Measurements from ENCODE around the gene SHISA2.
"Not testable (repeated sequence)": the region's sequence is repeated elsewhere in the genome, so short reads cannot be mapped to it uniquely, and the experiment has no call there.

SHISA2 gene

DNA sequence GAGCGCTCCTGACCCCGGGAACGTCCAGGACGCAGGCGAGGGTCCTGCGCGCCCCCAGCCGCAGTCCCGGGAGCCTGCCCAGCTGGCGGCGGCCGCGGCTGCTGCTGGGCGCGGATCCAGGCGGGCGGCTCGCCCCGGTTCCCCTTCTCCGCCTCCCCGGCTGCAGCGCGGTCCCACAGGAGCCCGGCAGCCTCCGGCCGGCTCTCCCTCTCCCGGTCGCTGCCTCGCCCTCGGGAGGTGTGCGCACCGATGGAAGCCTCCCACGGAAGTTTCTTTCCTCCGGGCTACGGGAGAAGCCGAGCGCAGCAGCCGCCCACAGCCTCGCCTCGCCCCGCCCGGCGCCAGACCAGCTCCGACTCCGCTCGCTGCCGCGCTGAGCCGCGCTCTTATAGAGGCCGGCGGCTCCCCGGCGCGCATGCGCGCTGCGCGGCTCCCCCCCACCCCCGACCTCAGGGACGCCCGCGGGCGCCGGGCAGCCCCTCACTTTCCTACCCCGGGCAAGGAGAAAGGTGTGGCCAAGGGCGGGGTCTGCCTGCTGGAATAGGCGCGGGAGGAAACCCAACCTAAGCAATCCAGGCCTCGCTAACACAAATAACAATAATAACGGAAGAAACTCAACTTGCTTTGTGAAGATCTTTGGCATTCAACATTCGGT, at the start of gene SHISA2:
TSS of gene SHISA2 (minus strand) at position 360 of the 655 bp plus-strand sequence. CDS start 1,041 bp downstream, outside the sequence.
- peak; percentile 80 for DNase-seq

DNA sequence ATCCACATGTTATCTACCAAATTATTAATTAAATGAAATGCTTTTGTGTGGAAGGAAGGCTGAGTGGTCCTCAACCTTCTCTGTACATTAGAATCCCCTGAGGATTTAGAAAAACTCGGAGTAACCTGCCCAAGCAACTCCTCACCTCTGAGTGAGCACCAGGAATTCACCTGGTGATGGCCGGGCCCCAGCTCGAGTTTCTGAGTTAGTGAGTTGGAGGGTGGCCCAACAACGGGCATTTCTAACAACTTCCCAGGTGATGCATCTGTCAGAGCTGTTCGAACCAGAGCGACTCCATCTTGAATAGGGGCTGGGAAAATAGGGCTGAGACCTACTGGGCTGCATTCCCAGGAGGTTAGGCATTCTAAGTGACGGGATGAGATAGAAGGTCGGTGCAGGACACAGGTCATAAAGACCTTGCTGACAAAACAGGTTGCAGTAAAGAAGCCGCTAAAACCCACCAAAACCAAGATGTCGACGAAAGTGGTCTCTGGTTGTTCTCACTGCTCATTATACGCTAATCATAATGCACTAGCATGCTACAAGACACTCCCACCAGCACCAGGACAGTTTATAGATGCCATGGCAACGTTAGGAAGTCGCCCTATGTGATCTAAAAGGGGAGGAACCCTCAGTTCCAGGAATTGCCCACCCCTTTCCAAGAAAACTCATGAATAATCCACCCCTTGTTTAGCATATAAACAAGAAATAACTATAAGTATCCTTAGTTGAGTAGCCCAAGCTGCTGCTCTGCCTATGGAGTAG, 44.2 kb upstream of the SHISA2 start:
- DNase-seq = no peak

DNA sequence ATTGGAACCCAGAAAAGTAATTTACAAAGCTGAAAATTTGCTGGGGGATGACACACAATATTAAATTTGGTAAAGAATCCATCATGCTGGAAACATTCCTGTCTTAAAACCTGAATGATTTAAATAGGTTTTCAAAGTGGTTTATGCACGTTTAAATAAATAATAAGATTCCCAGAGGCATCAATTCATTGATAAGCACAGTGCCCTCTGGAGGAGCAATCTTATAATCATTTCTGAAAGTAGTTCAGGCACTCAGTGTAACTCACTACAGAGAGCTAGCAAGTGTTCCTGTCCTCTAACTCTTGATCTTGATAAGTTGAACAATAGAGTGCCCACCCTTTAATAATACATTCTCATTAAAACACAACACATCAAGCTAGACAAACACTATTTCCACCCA, 43.5 kb upstream of the SHISA2 start:
- no peak for DNase-seq

DNA sequence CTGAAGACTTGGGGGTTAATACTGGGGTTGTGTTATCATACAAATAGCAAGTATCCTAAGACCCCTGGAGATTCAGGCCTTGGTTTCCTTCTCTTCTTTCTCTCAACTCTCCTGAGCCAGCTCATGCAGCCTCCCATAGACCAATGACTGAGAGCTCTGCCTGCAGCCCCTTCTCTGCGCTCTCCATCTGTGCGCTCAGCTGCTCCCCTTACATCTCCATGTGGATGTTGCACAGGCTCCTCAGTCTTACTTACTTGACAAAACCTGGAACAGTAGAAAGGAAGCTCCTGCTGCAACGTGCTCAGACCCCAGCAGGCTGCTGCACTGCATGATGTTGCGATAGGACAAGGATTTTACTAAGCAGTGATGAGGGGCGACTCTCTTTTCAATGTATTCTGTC, 25.0 kb upstream of the SHISA2 start:
- not testable (repeated sequence) for DNase-seq

DNA sequence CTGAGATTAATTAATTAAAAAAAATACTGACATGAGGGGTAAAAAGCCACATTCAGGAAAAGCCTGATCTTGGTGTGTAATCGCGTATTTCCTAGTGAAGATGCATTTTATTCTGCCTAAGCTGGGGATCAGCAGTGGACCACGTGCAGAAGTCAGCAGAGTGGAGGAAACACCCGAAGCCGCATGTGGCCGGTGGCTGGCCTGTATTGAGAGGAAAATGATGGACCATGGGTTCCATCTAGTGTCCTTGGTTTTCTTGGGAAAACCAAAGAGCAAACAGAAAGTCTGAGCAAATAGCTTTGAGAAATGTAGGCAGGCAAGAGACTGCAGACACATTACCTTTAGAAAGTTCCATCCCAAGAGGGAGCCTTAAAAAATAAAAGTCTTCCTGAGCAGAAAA, 23.7 kb upstream of the SHISA2 start:
- DNase-seq = no peak

DNA sequence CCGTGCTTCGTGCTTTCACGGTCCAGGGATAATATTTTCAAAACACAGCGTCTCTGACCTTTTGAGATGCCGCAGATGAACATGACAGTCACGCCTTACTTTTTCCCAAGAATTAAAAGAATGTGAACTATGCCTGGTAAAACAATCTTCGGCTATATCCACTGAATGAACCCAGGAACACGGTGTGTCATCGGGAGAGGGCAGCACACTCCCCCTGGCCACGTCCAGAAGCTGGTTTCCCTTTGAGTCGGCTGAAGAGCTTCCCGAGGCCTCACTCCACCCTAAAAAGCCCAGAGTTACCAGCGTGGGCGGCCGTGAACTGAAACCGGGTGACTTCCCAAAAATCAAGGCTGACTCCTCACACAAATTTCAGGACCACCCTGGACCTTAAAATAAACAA, 22.9 kb upstream of the SHISA2 start:
- DNase-seq = no peak

DNA sequence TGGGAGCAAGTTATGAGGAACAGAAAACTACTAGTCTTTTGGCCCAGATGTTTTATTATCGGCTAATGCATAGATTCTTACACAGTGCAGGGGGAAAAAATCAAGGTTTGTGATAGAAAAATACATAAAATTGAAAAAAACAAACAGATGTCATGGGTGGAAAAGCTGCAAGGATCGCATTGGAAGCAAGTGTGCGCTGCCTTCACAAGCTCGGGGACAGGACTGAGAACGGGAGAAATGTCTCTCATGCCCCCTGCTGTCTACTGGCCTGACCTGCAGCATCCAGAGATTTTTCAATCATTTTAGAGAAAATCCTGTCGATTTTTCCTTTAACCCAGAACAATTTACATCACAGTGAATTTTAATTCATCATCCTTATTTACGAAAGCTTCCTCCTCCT, 20.5 kb upstream of the SHISA2 start:
- not testable (repeated sequence) for DNase-seq

DNA sequence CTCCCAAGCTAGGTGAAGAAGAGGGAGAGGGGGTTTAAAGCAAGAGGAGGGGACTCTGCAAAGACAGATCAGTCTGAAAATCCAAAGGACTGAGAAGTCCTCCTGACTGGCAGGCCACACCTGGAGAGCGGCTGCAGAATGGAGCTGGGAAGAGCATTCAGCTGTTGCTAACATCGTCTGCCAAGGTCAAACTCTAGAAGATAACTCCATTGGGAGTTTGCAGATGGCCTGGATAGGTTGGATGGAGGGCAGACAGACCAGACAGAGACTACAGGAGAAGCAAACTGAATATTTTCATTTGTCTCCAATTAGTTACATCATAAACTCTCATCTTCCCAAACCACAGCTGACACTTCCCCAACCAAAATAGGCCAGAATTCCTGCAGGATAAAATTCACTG, 19.9 kb upstream of the SHISA2 start:
- no peak for DNase-seq

DNA sequence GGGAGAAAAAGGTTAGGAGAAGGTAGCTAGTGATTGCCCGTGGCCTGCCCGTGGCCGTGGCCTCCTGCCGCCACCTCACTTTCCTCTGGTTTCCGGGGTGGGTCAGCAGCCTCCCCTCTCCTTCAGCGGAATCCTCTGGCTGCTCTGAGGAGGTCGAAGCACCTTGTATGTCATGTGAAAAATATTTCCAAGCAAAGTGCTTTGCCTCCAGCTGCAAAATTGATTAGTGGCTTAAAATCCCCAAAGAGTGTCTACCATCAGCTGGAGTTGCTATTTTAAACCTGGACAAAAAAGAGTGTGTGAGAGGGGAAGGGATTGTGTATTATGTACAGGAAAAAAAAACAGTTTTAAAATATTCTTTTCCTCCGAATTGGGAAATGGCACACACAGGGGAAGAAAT, 17.8 kb upstream of the SHISA2 start:
- DNase-seq = not testable (repeated sequence)

DNA sequence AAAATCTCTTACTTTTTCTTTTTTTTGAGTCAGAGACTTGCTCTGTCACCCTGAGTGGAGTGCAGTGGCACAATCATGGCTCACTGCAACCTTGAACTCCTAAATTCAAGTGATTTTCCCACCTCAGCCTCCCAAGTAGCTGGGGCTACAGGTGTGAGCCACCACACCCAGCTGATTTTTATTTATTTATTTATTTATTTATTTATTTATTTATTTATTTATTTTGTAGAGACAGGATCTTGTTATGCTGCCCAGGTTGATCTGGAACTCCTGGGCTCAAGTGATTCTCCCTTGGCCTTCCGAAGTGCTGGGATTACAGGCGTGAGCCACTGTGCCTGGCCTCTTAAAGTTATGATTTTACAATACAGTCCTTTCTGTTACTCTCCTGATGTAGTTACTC, 16.6 kb upstream of the SHISA2 start:
- not testable (repeated sequence) for DNase-seq

DNA sequence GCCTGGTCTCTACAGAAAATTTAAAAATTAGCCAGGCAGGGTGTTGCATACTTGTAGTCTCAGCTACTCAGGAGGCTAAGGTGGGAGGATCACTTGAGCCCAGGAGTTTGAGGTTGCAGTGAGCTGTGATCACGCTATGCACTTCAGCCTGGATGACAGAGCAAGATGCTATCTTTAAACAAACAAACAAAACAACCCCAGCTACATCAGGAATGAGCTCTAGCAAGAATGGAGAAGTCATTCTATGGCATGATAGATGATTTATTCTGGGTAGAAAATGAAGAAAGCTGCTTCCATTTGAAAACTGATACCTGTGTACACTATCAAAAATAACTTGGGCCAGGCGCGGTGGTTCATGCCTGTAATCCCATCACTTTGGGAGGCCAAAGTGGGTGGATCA, 15.8 kb upstream of the SHISA2 start:
- no peak for DNase-seq

DNA sequence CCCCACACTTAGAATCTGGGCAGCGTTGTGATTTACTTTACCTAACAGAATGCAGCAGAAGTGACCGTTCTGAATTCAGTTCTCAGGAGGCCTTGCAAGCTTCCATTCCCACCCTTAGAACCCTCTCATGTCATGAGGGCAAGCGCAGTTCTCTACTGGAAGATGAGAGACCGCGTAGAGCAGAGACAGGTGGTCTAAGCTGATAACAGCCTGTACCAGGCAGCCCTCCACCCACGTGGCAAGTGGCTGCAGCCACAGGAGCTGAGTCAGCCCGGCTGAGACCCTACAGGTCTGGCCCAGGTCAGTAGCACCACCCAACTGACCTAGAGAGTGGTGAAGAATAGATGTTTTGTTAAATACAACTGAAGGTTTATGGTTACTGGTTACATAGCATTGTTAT, 14.7 kb upstream of the SHISA2 start:
- not testable (repeated sequence) for DNase-seq

DNA sequence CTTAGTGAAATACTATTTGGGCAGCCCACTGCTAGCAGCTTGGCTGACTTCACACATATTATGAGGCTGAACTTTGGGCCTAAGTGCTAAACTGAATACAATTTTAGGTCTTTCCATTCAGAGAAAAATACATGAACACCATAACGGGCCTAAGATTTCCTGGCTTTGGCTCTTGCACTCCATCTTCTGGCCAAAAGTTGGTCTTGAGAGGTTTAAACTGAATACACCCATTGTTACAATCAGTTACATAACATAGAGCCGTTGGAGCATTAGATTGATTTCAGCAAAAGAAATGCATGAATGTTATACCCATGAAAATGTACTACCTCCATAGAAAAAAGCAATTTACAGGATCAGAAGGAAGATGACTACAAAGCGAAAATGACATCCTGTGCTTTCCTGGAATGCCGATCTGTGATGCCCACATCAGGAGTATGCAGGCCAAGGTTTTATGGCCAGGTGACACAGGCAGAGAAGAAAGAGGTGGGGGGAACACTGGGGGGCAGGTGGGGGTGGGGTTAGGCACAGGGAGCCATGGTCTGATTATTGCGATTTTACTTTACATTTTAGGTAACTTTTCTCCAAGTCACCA, 11.1 kb upstream of the SHISA2 start:
- DNase-seq = peak; percentile 62

DNA sequence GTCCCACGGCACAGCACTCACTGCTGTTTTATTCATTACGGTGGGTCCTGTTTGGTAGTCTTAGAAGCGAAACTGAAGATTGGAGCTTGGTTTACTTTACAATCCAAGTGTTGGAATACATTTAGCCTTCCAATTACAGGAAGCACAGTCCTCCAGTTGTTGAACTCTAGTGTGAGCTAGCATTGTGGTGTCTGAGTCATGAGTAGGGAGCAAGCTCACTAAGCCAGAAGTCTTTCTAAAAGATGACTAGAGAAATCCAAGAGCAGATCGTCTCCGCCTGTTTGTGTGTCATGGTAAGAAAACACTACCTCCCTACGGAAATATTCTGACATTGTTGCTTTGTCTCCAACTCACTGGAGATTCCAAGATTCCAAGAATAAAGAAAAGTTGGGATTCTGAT, 10.1 kb upstream of the SHISA2 start:
- DNase-seq = no peak

DNA sequence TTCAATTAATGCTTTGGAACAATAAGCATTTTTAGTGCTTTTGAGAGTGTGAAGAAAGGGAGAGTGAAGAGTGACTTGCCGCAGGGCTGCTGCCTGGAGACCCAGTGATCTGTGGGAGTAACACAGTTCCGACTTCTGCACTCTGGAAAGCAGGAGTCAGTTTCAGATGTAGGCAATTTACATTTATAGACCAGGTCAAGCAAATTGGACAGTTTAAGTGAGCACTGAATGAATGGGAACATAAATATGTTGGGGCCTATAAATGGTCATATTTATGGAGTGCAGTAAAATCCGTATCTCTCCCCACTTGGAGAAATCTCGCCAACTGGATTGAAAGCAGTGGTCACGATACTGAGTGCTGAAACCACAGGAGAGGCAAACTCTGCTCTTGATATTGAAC, 9.4 kb upstream of the SHISA2 start:
- DNase-seq = no peak

DNA sequence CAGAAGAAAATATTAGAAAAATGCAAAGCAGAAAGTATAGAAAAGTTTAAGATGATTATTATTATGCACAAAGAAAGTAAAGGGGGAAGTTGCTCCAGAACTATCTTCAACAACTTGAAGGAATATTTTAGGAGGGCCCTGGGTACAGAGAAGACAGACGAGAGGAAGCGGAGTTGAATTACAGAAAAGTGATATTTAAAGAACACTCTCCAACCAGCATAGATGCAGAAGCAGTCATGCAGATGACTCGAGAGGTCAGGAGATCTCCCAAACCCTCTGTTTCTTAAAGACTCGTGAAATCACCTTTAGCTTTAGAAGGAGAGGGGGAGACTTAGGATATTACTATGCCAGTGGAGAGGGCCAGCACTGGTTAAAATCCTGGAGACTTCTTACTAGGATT, 8.5 kb upstream of the SHISA2 start:
- DNase-seq = no peak

DNA sequence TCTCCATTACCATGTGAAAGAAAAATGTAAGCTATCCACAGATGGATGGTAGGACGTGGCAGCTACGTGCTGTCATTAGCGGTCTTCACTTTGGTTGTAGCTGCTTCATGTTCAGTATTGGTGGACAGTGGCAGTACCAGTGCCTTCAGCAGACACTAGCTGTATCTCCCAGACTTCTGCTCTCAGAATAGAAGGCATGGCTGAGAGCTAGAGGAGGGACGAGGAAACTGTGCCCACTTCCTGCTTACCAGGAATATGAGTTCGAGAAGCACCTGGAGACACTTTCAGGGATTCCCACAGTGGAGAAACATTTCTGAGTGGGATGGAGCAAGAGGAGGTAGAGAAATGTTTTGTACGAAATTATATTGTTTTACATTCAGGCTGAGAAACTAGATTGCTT, 6.9 kb upstream of the SHISA2 start:
- no peak for DNase-seq

DNA sequence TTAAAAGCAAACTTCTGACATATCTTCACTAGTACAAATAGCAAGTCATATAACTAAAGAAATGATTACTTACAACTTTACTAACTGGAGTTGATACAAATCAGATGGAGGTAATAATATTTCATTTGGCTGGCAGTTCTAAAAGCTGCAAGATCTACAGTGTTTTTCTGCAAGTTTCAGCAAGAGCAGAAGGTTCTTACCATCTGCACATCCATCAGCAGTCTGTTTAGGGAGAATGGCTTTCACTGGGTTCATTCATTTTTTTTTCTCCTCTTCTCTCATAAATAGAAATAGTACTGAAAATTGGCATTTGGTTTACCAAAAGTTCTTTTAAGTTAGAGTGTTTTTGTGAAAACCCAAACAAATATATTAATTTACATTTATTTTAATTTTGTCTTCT, 3.1 kb upstream of the SHISA2 start:
- no peak for DNase-seq

DNA sequence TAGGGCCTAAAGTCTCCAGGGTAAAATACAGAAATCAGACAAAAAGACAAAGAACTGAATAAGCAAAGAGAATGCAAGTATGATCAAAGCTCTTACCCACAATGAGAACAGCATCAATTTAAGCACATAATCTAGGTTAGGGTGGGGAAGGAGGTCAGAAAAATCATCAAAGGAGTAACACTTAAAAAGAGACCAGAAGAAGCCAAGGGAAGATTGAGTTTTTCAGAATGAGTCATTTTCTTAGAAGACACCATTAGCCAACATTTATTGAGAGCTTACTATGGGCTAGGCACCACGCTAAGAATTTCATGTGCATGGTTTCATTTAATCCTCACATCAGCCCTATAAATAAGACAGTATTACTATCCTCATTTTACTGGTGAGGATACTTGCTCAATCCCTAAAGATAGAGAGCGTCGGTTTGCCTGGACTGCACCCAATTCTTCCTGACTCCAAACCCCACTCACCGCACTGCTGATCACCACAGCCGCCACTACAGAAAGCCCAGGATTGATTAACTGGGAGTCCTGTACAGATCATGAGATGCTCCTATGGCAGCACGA, 1.7 kb upstream of the SHISA2 start:
- DNase-seq = no peak

DNA sequence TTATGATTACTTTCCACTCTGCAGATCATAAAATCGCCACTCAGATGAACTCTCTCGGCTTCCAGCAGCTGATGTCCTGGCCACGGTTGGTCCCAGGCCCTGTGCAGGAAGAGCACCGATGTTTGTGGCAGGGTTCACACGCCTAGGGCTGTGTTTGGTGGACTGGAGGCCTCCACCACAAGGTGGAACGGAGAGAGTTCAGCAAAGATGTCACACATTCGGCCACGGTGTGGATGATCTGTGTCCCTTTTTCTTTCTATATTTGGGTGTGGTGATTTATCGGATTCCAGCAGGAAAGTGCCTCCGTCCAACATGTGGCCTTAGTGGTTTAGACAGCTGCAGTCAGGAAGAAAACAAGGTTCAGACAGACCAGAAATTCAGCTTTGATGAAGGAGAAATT, 521 bp upstream of the SHISA2 start:
- DNase-seq = peak; percentile 80

DNA sequence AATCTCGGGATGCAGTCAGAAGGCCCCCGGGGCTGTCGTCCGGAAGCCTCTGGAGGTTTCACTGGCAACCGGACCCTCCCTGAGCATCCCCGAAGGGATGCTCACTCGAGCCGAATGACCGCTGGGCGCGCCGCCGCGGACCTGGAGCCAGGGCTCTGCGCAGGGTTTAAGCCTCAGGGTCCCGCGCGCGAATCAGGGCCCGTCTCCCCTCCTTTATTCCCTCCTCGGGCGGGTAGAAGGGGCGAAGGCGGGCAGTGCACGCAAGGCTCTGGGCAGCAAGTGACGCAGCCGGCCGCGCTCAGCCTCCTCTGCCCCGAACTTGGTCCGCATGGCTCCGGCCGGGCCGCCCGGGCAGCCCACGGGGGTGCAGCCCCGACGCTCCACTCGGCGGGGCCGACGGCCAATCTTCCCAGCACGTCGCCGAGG, 572 bp downstream of the SHISA2 start:
- DNase-seq = peak; percentile 9

DNA sequence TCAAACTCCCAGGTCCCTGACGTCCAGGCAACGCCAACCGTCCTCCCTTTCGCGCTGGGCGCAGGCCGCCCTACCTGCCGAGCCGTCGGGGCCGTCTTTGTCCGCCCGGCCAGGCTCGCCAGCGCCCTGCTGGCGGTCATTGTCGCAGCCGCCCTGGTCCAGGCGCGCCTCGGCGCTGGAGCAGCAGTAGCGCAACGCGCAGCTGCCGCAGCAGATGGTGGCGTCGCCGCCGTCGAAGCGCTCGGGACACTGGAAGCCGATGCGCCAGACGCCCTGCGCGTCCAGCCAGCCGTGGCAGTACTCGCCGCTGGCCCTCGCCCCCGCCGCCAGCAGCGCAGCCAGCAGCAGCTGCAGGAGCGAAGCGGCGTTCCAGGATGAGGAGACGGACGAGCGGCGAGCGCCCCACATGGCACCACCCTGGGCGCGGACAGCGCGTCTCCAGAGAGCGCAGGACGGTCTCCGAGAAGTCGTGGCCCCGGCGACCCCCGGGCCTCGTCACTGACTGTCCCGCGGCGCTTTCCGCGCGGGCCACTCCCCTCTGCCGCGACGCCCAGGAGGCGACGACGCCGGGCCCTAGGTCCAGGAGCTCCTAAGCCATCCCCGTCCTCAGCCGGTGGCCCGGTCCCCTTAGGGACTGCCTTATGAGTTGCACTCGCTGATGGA, 1.1 kb downstream of the SHISA2 start:
- peak; percentile 31 for DNase-seq

DNA sequence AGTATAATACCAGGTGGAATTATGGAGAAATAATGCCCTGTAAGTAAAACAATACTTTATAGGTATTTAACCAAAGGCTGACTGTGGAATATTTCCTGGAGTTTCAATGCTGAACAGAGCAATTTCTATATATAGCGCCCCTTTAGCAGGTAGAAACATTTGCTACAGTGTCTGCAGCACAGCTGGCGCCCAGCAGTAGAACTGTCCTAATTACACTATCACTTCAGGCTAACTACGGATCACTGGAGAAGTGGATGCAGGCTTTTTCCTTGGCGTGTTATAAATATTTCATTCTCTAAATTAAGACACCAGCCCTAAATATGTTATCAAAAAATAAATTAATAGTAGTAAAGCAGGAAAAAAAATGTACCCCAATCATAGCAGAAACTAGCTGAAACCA, 3.1 kb downstream of the SHISA2 start:
- DNase-seq = peak; percentile 14
